ENCODE results near the gene PHTF2.

Gene PHTF2

DNA sequence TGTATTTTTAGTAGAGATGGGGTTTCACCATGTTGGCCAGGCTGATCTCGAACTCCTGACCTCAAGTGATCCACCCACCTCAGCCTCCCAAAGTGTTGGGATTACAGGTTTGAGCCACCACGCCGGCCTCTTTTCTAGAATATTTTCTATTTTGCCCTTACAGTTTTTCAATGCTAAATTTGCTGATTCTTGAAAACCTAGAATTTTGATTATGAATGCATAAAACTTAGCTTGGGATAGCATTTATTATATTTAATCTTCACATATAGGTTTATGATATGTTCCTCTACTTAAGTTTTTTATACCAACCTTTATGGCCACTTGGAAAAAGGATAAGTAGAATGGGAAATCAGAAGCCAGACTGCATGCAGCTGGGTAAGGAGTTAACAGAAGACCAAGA, 2.5 kb upstream of the PHTF2 start:
- no peak for DNase-seq

DNA sequence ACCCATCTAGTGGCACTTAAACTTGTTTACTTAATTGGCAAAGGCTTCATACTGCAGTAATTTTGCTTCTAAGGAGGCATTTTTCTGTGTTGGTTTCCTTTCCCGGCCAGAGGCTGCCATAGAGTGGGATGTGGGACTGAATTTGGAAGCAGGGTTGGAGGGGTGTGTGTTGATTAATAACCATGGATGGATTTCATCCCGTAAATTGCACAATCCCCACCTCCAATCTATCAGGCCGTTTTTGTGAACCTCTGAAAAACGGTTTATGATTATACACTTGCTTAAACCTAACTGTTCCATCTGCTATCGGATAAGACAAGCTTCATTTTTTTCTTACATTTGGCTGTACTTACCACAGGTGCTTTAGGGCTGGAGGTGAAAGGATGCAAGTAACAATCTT, 1.6 kb upstream of the PHTF2 start:
- no peak for DNase-seq

DNA sequence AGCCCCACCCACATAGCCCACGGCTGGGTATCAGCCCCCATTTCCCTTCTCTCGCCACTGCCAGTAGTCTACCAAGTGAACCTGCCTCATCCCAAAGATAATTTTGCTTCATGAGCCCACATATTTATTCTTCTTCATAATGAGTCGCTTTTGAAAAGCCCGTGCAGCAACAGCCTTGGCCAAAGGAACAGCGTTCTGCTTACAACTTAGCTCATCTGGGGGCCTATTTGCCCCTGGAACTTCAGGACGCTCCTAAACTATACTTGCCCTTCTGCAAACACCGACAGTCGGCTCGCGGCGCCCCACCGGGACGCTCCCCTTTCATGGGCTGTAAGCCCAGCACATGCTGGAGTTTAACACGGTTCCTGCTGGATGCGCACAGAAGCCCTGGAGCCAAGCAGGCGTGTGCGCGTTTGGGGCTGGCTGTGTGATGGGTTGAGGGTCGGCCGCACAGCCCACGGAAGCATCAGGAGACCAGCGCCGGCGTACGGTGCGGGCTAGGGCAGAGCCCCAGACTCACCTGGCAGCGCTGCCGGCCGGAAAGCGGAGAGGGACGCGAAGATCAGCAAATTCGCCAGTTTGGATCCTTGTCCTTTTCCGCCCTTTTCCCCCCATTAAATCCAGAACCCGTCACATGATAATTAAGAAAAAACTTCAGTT, 709 bp upstream of the PHTF2 start:
- no peak for DNase-seq

DNA sequence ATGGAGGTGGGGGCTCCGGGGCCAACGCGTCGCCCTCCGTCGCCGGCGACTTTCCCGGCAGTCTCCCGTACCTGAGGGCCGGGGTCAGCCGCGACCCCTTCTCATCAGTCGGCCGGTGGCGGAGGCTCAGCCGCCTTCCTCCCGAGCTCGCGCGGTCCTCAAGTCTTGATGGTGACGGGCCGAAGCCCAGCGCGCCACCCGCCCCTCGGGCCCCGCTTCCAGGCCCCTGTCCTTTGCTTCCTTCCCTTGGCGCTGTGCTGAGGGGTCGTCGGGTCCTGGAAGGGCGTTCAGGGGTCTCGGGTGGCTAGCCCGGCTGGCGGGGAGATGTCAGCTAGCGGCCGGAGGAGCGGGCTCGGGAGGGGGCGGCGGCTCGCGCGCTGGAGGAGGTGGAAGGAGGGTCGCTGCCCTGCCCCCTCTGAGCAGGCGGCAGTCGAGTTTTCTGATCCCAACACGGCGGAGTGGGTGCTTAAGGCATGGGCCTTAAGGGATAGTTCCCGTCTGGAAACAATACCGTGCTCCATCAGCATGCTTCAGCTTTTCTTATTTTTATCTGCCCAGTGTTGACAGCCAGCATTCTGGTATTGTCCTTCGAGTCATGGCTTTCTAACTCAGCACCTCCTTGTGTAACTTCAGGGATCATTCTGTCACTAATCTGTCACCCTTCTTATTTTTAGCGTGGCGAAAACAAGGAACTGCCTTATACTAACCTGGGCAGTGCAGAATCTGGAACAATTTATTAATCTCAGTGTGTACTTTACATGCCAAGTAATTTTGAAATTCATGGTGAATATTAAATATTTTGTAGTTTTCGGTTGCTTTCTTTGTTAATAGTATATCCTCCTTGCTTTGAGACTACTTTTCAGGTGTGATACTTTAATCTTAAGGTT, 748 bp downstream of the PHTF2 start:
- DNase-seq: peak; percentile 27

DNA sequence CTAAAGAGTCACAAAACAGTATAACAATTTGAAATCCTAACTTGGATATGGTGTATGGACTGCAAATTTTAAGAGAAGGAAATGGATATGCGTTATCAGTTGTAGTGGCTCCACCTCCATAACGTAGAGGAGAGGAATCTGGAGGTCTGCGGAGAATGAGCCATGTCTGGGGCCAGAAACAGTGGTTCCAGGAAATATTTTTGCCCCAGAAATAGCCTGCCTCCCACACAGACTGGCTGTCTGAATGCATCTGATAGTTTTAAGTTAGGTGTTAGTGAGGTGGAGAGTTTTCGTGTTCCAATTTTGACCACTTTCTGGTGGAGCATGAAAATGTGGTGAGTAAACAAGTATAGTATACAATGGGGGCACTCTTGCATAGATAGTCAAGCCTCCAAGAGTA, 1.6 kb downstream of the PHTF2 start:
- no peak for DNase-seq

DNA sequence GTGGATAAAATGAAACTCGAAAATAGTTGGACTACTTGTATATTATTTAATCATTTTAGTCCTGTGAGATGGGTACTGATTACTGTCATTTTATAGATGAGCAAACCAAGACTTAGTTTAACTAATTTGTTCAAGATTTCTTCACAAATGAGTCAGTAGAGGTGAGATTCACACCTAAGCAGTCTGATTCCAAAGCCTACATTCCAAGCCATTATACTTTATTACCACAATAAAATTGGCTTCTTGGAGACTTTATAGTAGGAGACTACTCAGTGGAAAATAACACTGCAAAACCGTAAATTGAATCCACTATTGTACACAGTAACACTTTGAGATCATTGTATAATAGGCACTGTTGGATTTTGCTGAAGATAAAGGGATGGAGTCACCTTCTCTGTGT, 2.2 kb downstream of the PHTF2 start:
- DNase-seq: no peak

DNA sequence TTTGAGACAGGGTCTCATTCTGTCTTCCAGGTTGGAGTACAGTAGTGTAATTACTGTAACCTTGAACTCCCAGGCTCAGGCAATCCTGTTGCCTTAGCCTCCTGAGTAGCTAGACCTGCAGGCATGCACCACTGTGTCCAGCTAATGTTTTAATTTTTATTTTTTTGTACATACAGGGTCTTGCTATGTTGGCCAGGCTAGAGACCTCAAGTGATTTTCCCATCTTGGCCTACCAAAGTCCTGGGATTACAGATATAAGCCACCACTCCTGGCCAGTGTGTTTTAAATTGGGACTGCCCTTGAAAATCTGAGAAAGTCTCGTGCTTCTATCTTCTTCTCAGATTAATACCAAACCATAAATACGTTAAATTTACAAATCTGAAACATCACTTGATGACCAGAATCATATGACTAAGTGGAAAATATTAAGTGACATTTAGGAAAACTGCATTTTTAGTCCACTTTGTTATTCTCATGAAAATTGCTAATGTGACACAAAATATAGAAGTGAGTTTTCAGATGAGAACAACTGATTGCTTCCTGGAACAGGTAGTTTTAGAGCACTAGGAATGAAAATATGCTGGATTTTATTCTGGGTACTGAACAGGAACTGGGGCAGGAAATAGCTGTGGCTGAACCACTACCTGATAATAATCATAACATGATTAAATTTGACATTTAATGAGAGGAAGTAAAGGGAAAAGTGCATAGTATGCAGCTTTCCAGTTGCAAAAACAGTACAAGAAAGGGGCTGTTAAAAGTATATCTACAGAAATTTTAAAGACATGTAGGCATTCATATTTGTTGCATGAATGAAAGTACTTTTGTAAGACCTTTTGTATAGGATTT, 4.2 kb downstream of the PHTF2 start:
- DNase-seq: peak; percentile 37

DNA sequence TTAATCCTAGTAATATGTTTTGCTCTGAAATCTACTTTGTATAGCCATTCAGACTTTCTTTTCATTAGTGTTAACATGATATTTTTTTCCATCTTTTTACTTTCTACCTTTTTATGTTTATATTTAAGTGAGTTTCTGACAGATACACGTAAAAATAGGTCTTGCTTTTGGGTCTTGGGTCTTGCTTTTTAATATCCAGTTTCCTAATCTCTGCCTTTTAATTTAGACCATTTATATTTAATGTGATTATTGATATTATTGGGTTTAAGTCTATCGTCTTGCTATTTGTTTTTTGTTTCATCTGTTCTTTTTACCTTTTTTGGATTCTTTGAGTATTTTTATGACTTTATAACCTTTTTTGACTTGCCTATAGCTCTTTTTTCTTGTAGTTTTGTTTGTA, 7.9 kb downstream of the PHTF2 start:
- no peak for DNase-seq

DNA sequence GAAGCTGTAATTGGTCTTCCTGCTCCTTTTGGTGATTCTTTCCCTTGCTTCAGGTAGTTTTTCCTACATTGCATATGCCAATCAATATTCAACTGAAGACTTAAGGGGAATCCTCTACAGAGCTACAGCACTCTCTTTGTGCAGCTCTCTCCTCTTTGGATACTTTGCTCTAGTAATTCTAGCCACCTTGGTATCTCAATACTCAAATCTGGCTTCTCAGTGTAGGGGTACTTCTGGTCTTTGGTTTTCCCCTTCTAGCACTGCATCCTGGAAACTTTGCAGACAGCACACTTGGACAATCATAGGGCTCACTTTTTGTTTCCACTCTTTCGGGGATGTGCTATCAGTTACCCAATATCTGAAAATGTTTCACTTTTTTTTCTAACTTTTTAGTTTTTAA, 9.9 kb downstream of the PHTF2 start:
- no peak for DNase-seq

DNA sequence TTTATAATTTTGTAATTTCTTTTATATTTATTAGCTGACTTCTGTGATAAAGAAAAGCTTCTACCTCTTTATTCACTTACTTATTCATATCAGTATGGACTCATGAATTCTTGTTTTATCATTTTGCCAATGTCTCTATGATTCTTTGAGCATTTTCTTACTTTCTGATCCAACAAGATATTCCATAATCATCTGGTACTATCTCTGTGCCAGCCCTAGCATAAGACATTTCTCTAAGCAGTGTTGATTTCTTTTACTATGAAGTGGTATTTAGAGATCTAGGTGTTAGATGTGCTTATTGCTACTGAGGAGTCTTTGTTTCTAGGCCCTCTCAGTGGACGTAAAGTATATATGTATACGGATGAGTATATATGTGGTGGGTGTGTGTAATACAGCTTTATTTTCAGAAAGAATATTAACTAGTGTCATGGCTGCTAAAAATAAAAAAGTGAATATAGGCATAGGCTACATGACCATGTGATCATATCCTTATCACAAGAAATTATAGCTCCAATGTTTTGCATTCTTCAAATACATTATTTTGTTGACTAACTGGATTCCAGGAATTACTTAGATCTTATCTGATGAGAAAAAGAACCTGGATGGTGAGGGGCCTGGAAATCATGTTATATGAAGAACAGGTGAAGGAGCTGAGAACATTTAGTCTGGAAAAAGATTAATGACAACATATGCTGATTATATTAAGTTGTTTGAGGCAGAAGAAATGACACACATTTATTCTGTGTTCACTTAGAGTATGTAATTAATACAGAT, 13.1 kb downstream of the PHTF2 start:
- no peak for DNase-seq

DNA sequence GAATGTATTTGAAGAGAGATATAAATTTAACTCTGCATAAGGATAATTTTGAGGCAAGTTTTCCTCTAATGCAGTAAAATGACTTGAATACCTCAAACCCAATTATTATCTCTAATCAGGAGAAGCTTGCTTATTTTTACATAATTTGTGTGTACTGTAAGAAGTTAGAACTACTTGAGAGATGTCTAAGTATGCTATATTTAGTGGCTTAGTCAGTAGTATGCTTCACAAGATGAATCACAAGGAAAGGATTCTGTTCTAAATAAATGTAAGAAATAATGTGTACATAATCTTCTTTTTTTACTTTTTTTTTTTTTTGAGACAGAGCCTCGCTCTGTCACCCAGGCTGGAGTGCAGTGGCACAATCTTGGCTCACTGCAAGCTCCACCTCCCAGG, 13.7 kb downstream of the PHTF2 start:
- no peak for DNase-seq

DNA sequence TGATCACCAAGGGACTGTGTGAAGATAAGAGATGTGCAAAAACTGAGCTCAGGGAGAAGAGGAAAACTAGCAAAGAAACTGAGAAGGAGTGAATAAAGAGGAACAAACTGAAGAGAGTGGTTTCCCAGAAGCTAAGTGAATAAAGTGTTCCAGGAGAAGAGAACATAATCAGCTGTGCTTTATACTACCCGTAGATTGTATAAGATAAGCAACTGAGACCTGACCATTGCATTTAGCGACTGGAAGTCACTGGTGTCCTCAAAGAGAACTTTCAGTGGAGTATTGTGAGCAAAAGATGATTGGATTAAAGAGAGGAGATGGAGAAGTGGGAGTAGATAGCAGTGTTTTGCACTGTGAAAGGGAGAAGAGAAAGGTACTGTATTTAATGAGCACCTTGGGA, 14.6 kb downstream of the PHTF2 start:
- no peak for DNase-seq

DNA sequence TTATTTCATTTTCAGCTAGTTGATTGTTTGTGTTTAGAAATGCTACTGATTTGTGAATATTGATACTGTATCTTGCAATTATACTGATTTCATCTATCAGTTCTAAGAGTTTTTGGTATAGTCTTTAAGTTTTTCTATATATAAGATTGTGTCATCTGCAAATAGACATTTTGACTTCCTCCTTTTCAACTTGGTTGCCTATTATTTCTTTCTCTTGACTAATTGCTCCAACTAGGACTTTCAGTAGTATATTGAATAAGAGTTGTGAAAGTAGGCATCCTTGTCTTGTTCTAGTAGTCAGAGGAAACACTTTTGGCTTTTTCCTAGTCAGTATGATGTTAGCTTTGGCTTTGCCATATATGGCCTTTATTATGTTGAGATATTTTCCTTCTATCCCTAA, 20.4 kb downstream of the PHTF2 start:
- DNase-seq: no peak

DNA sequence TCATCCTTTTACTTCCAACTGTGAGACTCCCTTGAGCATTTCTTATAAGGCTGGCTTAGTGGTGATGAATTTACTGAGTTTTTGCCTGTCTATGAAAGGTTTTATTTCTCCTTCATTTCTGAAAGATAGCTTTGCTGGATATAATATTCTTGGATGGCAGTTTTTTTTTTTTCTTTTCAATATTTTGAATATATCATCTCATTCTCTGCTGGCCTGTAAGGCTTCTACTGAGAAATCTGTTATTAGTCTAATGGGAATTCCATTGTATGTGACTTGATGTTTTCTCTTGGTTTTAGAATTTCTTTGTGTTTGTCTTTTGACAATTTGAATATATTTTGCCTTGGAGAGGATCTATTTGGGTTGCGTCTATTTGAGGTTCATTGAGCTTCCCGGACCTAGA, 22.4 kb downstream of the PHTF2 start:
- DNase-seq: no peak

DNA sequence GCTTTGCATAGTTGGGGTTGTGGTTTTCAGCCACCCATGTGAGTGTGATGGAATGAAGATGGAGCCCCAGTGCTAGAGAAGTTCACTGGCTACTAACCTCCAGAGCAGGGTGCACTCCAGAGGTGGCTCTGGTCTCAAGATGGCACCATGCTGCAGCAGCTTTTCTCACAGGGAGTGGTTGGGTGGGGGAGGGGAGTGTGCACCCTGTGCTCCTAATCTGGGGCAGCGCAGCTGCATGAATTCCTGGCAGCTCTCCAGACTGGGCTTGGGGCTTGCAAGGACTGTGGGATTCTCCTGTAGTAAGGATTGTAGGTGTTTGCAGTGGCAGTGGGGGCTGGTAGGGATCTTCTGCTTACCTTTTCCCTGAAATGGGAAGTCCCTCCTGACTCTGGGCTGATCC, 23.7 kb downstream of the PHTF2 start:
- no peak for DNase-seq

DNA sequence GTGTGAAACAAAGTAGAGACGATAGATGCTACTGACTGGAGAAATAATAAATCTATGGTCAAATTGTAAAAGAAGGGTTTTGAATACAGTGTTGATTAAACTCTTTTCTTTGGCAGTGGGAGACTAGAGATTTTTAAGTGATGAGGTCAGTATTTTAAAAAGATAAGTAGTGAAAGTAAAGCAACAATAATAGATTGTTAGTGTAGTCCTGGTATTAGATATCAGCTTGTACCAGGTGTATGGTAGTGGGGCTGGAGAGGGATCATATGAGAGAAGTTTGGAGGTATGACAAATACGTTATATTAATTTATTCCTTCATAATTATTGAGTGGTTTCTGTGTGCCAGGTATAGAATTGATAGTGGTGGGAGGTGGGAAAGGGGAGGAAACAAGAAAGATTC, 25.2 kb downstream of the PHTF2 start:
- DNase-seq: no peak

DNA sequence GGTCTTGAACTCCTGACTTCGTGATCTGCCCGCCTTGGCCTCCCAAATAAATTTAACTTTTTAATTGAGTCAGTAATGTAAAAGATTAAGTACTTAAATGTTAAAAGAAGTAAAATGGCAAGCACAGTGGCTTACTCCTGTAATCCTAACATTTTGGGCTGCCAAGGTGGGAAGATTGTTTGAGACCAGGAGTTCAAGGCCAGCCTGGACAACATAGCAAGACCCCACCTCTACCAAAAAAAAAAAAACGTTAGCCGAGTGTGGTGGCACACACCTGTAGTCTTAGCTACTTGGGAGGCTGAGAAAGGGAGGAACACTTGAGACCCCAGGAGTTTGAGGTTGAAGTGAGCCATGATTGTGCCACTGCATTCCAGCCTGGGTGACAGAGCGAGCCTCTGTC, 26.1 kb downstream of the PHTF2 start:
- no peak for DNase-seq

DNA sequence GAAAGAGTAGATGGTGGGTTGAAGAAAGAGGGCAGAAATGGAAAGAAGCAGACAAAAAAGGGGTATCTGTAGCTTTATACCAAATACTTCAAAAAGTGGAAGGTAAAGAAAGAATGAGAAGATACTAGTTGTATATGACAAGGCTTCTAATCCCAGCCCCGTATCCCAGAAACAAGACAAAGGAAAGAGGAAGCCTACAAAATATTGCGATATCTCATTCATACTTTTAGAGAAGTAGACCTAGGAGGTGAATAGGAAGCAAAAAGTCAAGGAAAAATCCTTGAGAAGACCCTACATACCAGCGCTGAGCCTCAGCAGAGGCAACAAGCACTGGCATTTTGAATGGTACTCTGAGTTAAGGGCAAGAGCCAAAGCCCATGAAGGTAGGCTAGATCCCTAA, 26.6 kb downstream of the PHTF2 start:
- DNase-seq: no peak

DNA sequence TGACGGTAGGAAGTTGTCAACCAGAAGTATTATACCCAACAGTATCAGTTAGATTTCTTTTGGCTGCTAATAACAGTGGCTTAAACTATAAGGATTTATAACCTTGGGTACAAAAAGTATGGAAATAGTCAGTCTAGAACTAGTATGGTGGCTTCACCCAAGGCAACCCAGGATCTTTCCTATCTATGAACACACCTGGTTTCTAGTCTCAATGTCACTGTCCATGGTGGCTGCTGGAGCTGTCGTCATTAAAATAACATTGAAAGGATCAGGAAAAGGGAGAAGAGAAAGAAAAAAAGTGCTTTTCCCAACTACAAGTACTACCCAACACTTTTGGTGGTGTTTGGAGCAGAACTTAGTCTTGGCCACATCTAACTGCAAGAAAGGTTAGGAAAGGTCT, 27.7 kb downstream of the PHTF2 start:
- no peak for DNase-seq

DNA sequence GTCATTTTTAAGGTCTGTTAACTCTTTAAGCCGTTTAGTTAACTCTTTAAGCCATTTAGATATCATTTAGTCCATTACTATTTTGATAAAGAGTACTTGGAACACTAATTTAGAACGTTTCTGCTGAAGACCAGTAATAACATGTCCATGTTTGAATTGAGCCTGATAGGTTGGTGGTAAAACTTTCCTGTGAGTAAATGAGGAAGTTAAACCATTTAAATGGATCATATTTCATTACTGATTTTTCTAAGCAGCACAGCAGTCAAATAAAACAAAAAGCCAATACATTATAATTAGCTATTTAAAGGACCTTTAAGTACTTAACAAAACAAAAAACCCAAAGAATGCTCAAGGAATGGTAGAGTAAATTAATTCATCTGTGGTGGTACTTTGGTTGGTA, 29.4 kb downstream of the PHTF2 start:
- no peak for DNase-seq

DNA sequence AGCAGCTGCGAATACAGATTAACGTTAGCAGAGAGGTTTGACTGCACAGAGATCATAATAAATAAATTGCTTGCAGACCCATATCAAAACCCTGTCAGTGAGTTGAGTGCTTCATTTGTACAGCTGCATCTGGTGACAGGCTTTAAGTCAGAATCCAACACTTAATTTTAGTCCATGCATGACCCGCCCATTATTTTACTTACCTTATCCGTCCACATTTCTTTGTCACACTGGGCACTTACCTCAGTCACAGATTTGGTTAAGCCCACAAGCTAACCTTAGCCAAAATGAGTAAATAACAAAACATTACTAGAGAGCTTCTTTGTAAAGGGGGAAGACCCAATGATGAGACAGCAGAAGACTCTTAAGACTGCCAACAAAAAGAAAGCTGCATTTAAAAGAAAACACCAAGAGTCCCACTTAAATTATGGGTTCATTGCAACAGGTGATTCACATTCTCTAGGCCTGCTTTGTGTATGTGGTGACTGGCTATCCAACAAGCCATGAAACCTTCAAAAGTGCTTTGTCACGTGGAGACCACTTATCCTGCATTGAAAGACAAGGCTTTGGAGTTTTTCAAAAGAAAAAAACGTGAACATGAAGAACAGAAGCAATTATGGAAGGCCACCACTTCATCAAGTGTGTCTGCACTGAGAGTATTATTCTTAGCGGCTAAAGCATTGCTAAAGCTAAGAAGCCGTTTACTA, 32.2 kb downstream of the PHTF2 start:
- DNase-seq: no peak

DNA sequence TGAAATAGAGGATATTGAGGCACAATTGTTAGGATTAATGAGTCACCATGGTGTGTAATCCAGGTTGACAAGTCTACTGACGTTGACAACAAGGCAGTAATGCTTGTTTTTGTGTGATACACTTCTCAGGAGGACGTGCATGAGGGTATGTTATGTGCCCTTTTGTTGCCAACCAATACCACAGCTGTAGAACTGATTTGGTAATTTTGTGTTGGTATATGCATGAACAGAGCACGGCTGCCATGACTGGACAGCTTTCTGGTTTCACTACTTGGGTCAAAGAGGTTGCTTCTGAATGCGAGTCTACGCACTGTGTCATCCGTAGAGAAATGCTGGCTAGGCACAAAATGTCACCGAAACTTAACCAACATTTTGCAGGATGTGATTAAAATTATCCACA, 32.9 kb downstream of the PHTF2 start:
- DNase-seq: peak; percentile 21
